Renal cortex interstitium (tissue), 15 donors: ENCODE results near the gene UGT1A6. TPM values are rescaled to one million over a fixed set of nuclear protein-coding genes. Genes with fewer than 3 reads are reported as not detected.
A peak's percentile ranks its signal among the peaks of the same experiment; 100 is the strongest.
"Not testable (repeated sequence)": the region's sequence is repeated elsewhere in the genome, so short reads cannot be mapped to it uniquely, and the experiment has no call there.

Experiments used
- DNase-seq, 11 donors: peaks; one replicate each; pipeline ENCODE4 v3.0.0-alpha.2; 2013; ENCODE audit warnings: low read depth in 9 of 11, low spot score in 4 of 11; ENCODE audit errors: extremely low read depth in 1 of 11
- long read RNA-seq, 16 experiments: transcript quantifications; one replicate each; lab custom pipeline, GENCODE V29; 2026
- polyA plus RNA-seq, 3 donors: library from polyadenylated mRNA; unstranded; fragments of 120-200 nt; gene quantifications; one replicate each; pipeline ENCODE4 v1.2.1, GENCODE V29; 2013; ENCODE audit not compliant: insufficient read length in 3 of 3

UGT1A6 gene
- polyA plus RNA-seq, result 1 to 10 TPM; 2.5 to 4.3 (median 3.2) TPM
- long read RNA-seq, donor 1, result 0 reads
- long read RNA-seq, donor 2, result 0 reads
- long read RNA-seq, donor 3, partial matches to known transcripts, result 0 of 2 reads
- long read RNA-seq, donor 3, other reads (novel, unspliced or antisense), result 0 of 2 reads
- long read RNA-seq, donor 4, partial matches to known transcripts, result 0 of 1 reads
- long read RNA-seq, donor 4, other reads (novel, unspliced or antisense), result 0 of 1 reads
- long read RNA-seq, donor 5, result 0 reads
- long read RNA-seq, donor 6, result 0 reads
- long read RNA-seq, donor 7, result 0 reads
- long read RNA-seq, donor 8, result 0 reads
- long read RNA-seq, donor 9, partial matches to known transcripts, result 0 of 1 reads
- long read RNA-seq, donor 9, other reads (novel, unspliced or antisense), result 0 of 1 reads
- long read RNA-seq, donor 10, partial matches to known transcripts, result 0 of 1 reads
- long read RNA-seq, donor 10, other reads (novel, unspliced or antisense), result 0 of 1 reads
- long read RNA-seq, donor 11, result 0 reads
- long read RNA-seq, donor 12, result 0 reads
- long read RNA-seq, donor 13, result 0 reads
- long read RNA-seq, donor 14, result 0 reads
- long read RNA-seq, donor 15, result 0 reads
- long read RNA-seq, donor 16, partial matches to known transcripts, result 0 of 4 reads
- long read RNA-seq, donor 16, other reads (novel, unspliced or antisense), result 0 of 4 reads

- DNase-seq, result no peak
Observed at GRCh38 chr2:233692648-233693047, at the start of gene UGT1A6. TSS of gene UGT1A6 (plus strand) at chr2:233692890. CDS start at chr2:233693005, 115 bp downstream.

- no peak for DNase-seq
Observed at GRCh38 chr2:233643128-233643527, 49.6 kb upstream of the UGT1A6 start.

GRCh38 chr2:233646033-233646432, 46.7 kb upstream of the UGT1A6 start:
- DNase-seq, result not testable (repeated sequence)

- no peak for DNase-seq
Observed at GRCh38 chr2:233650981-233651380, 41.7 kb upstream of the UGT1A6 start.

DNA sequence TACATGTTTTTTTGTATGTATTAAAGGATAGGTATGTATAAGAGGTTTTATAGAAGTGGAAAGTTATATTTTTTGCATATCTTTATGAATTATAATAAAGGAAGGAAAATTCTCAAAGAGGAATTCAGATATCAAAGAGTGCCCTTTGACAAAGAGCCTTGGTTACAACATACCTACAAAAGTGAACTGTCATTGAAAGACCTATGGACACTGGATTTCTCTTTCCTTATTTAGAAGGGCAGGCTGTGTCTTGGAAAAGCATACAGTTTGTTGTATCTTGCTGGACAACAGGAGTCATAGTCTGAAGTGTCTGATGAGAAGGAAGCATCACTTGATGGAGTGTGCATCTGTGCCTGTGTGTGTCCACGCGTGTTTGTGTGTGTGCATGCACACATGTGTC, 41.3 kb upstream of the UGT1A6 start:
- DNase-seq, result no peak

- DNase-seq, result no peak
Observed at GRCh38 chr2:233654501-233654900, 38.2 kb upstream of the UGT1A6 start.

DNA sequence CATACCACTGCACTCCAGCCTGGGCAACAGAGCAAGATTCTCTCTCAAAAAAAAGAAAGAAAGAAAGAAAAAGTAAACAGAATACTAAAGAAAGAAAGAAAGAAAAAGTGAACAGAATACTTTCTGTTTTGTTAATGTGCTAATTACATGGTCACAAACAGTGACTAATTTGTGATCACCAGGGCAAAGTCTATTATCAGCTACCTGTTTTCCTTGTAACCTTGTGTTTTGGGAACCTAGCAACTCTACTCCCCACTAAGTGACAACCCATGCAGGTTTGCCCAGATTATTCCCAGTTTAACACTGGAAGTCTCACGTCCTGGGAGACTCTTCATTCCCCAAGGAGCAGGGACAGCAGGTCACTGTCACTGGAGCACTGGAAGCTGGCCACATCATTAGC, 37.6 kb upstream of the UGT1A6 start:
- no peak for DNase-seq

DNA sequence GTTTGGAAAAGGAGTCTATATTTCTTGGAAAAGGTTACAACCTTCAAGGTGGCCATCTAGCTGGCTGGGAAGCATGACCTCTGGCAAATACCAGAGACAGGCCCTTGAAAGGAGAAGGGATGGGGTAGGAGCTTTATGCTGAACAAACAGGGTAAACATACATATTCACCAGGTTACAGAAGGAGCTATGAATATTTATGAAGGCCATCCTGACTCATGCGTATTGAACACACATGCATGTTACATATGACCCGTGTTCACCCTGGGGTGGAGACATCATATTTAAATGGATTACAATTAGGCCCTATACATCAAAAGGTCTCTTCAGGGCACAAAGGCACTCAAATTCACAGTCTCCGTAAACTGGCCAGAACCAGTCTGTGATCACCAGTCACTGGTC, 36.7 kb upstream of the UGT1A6 start:
- DNase-seq, result not testable (repeated sequence)

GRCh38 chr2:233656443-233656842, 36.2 kb upstream of the UGT1A6 start:
- no peak for DNase-seq

- no peak for DNase-seq
Observed at GRCh38 chr2:233658610-233659009, 34.1 kb upstream of the UGT1A6 start.

DNA sequence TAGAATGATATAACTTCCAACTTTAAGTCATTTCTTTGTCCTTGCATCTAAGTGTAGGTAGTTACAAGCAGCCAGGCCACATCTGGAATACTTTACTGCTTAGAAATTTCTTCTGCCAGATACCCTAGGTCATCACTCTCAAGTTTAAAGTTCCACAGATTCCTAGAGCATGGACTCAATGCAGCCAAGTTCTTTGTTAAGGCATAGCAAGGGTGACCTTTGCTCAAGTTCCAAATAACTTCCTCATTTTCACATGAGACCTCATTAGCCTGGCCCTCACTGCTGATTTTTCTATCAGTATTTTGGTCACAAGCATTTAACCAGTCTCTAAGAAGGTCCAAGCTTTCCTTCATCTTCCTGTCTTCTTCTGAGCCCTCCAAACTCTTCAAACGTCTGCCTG, 28.8 kb upstream of the UGT1A6 start:
- no peak for DNase-seq

DNA sequence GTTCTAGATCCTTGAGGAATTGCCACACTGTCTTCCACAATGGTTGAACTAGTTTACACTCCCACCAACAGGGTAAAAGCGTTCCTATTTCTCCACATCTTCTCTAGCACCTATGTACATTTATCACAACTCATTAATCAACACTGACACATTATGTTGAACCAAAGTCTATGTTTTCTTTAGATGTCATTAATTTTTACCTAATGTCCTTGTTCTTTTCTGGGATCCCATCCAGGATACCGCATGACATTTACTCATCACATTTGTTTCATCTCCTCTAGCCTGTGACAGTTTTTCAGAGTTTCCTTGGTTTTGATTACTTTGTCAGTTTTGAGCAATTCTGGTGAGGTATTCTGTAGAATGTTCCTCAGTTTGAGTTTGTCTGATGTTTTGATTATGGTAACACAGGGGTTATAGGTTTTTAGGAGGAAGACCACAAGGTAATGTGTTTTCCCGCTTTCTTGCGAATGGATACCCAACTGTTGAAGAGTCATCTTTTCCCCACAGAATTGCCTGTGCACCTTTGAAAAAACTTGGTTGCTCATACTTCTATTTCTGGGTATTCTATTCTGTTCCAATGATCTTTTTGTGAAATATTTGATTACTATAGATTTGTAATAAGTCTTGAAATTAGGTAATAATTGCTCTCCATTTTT, 24.0 kb upstream of the UGT1A6 start:
- no peak for DNase-seq

- DNase-seq, result no peak
Observed at GRCh38 chr2:233671290-233672161, 21.2 kb upstream of the UGT1A6 start, which contains the start of gene UGT1A9. TSS of gene UGT1A9 (plus strand) at chr2:233671898. CDS start at chr2:233671935, 37 bp downstream.

GRCh38 chr2:233672886-233673285, 19.8 kb upstream of the UGT1A6 start:
- DNase-seq, result no peak

GRCh38 chr2:233673896-233674295, 18.8 kb upstream of the UGT1A6 start:
- no peak for DNase-seq

DNA sequence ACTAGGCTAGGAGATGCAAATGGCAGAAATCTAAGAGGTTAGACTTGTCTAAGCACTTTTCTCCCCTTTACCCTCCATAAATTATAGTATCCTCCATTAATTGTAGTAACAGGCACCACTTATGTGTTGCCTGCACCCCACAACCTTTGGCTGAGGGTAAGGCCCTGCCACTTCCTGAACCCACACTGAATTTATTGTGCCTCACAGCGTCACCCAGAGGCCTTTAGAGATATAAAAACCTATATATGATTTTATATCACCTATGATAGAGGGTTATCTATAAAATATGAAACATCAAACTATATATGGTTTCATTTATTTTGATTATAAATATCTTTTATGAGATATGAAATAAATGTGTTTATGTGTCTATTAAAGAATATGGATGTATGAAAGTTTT, 18.4 kb upstream of the UGT1A6 start:
- DNase-seq, result no peak

- DNase-seq, result peak in 1 of 11 donors; percentile 18
Observed at GRCh38 chr2:233674995-233675394, 17.7 kb upstream of the UGT1A6 start.

- no peak for DNase-seq
Observed at GRCh38 chr2:233676046-233676445, 16.6 kb upstream of the UGT1A6 start.

GRCh38 chr2:233679196-233679595, 13.5 kb upstream of the UGT1A6 start:
- no peak for DNase-seq
